ENCODE measurements around the gene IFIT1.
"Not testable (repeated sequence)": the region's sequence is repeated elsewhere in the genome, so short reads cannot be mapped to it uniquely, and the experiment has no call there.

IFIT1 gene

GRCh38 chr10:89440226-89441009 lies 48.0 kb downstream of the IFIT1 start:
- no peak for DNase-seq (ENCODE audit: low read depth)

GRCh38 chr10:89442289-89442688 lies 49.9 kb downstream of the IFIT1 start:
- no peak for DNase-seq (ENCODE audit: low read depth)

DNA sequence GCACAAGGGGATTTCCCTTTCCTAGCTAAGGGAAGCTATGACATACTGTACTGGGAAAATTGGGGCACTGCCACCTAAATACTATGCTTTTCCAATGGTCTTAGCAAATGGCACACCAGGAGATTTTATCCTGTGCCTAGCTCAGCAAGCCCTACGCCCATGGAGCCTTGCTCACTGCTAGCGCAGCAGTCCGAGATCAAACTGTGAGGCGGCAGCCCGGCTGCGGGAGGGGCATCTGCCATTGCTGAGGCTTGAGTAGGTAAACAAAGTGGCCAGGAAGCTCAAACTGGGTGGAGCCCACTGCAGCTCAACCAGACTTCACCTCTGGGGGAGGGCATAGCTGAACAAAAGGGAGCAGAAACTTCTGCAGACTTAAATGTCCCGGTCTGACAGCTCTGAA lies 52.4 kb downstream of the IFIT1 start:
- DNase-seq (ENCODE audit: low read depth), result not testable (repeated sequence)

- DNase-seq (ENCODE audit: low read depth), result no peak
Observed at GRCh38 chr10:89450901-89451300, 58.5 kb downstream of the IFIT1 start.

DNA sequence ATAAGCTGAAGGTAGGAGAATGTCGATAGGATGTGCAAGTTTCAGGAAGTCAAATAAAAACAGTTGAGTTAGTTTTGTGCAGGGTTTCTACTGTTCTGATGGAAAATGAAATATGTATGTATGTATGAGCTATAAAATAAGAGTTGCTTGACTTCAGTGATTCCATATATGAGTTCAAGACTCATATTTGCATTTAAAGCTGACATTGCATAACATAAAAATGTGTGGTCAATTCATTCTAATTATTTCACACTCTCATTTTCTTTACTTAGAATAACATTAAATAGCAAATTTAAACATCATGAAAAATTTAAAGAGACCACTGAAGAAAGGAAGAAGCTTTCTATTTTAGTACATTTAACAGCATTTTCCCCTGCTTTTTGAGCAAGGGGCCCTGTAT lies 59.8 kb downstream of the IFIT1 start:
- no peak for DNase-seq (ENCODE audit: low read depth)

GRCh38 chr10:89454561-89455347 lies 62.3 kb downstream of the IFIT1 start:
- no peak for DNase-seq (ENCODE audit: low read depth)
